CD14-positive monocyte (primary cell): ENCODE measurements around the gene PIP4K2A. TPM values are rescaled to one million over a fixed set of nuclear protein-coding genes. Genes with fewer than 3 reads are reported as not detected.

Source experiments
- DNase-seq, 3 donors: peaks; one replicate each; pipeline ENCODE4 v3.0.0-alpha.2; 2011 to 2022
- H2AFZ ChIP-seq: 2 replicates; pipeline ENCODE4 v1.6.0; 2012; ENCODE audit warnings: mild to moderate bottlenecking, low read depth, low read length, inconsistent platforms; ENCODE audit not compliant: insufficient read depth, poor library complexity, severe bottlenecking
- H3K27ac ChIP-seq, 2 donors: 1 replicate in 1 of 2; 2 replicates in 1 of 2; pipeline ENCODE4 v1.5.1; 2012 to 2013; ENCODE audit warnings: low read length in 2 of 2, control low read depth in 1 of 2, inconsistent platforms in 1 of 2, low read depth in 1 of 2, mild to moderate bottlenecking in 1 of 2
- H3K27me3 ChIP-seq, 2 donors: one replicate each; pipeline versions ENCODE4 v1.6.0 to v1.6.1; 2011 to 2013; ENCODE audit warnings: low read length in 2 of 2; ENCODE audit not compliant: control insufficient read depth in 2 of 2, insufficient read depth in 2 of 2
- H3K36me3 ChIP-seq, 2 donors: replicated peaks in 1 of 2; 1 replicate in 1 of 2; 2 replicates in 1 of 2; pipeline versions ENCODE4 v1.5.1 to v1.6.1; 2012 to 2013; ENCODE audit warnings: low read length in 2 of 2, control low read depth in 1 of 2, inconsistent platforms in 1 of 2, mild to moderate bottlenecking in 1 of 2; ENCODE audit not compliant: insufficient read depth in 2 of 2, control insufficient read depth in 1 of 2
- H3K4me1 ChIP-seq, 2 donors: 1 replicate in 1 of 2; 2 replicates in 1 of 2; pipeline versions ENCODE4 v1.5.1 to v1.6.1; 2012 to 2013; ENCODE audit warnings: low read length in 2 of 2, control low read depth in 1 of 2, inconsistent platforms in 1 of 2, mild to moderate bottlenecking in 1 of 2, moderate library complexity in 1 of 2; ENCODE audit not compliant: insufficient read depth in 2 of 2, control insufficient read depth in 1 of 2
- H3K4me2 ChIP-seq: replicated peaks from 2 replicates; pipeline ENCODE3; 2012; ENCODE audit warnings: low read length, moderate library complexity, mild to moderate bottlenecking; ENCODE audit not compliant: poor library complexity, severe bottlenecking; ENCODE audit errors: extremely low read depth
- H3K4me3 ChIP-seq, 3 experiments: fragments of 200-600 bp in 1 of 3; sonication (generic) in 1 of 3; replicated peaks in 1 of 3; 1 replicate in 2 of 3; 2 replicates in 1 of 3; pipeline ENCODE4 v1.5.1; 2011 to 2013; ENCODE audit warnings: low read length in 3 of 3, mild to moderate bottlenecking in 3 of 3, control low read depth in 2 of 3, low read depth in 2 of 3, inconsistent platforms in 1 of 3, moderate library complexity in 1 of 3
- H3K79me2 ChIP-seq: 2 replicates; pipeline ENCODE4 v1.6.0; 2012; ENCODE audit warnings: mild to moderate bottlenecking, control low read depth, inconsistent platforms, low read length, moderate library complexity; ENCODE audit not compliant: insufficient read depth
- H3K9ac ChIP-seq: 2 replicates; pipeline ENCODE4 v1.6.0; 2017; ENCODE audit warnings: low read length, mild to moderate bottlenecking; ENCODE audit not compliant: insufficient read depth, poor library complexity, severe bottlenecking
- H3K9me3 ChIP-seq, 2 donors: replicated peaks in 1 of 2; 1 replicate in 1 of 2; 2 replicates in 1 of 2; pipeline versions ENCODE4 v1.5.1 to v1.6.1; 2012 to 2013; ENCODE audit warnings: low read length in 2 of 2, control low read depth in 1 of 2; ENCODE audit not compliant: control insufficient read depth in 1 of 2, insufficient read depth in 1 of 2
- H4K20me1 ChIP-seq: 2 replicates; pipeline ENCODE4 v1.6.0; 2012; ENCODE audit warnings: mild to moderate bottlenecking, low read length, control low read depth, moderate library complexity; ENCODE audit not compliant: insufficient read depth
- H3K27ac Mint-ChIP-seq, 7 donors: one replicate each; pipeline ENCODE4 v1.8.0; 2020; ENCODE audit warnings: mild to moderate bottlenecking in 7 of 7, mixed read lengths in 7 of 7, moderate library complexity in 6 of 7, inconsistent platforms in 2 of 7
- H3K27me3 Mint-ChIP-seq, 3 donors: one replicate each; pipeline ENCODE4 v1.8.0; 2021 to 2022; ENCODE audit warnings: low read depth in 3 of 3, mild to moderate bottlenecking in 3 of 3, mixed read lengths in 3 of 3, moderate library complexity in 3 of 3, inconsistent platforms in 1 of 3
- H3K36me3 Mint-ChIP-seq, 2 donors: one replicate each; pipeline ENCODE4 v1.8.0; 2020; ENCODE audit warnings: mixed read lengths in 2 of 2, inconsistent platforms in 1 of 2, mild to moderate bottlenecking in 1 of 2
- H3K4me1 Mint-ChIP-seq: one replicate; pipeline ENCODE4 v1.8.0; 2020; ENCODE audit warnings: mild to moderate bottlenecking, mixed read lengths
- H3K4me3 Mint-ChIP-seq, 2 donors: one replicate each; pipeline ENCODE4 v1.8.0; 2020; ENCODE audit warnings: mild to moderate bottlenecking in 2 of 2, mixed read lengths in 2 of 2, moderate library complexity in 1 of 2
- H3K9me3 Mint-ChIP-seq, 7 donors: one replicate each; pipeline ENCODE4 v1.8.0; 2020 to 2022; ENCODE audit warnings: mixed read lengths in 7 of 7, mild to moderate bottlenecking in 6 of 7, moderate library complexity in 6 of 7, inconsistent platforms in 2 of 7
- WGBS: methylation state at CpG from one replicate; pipeline ENCODE4 v1.1.5; 2013; ENCODE audit warnings: missing lambda C conversion rate; ENCODE audit not compliant: insufficient coverage; 5-methylcytosine and 5-hydroxymethylcytosine counted together
- intact Hi-C, 2 donors: fragments of 100-400 bp; cut with micrococcal nuclease; formaldehyde crosslinking; loops; one replicate each; pipeline versions ENCODE4 v1.15.0 to v1.15.1; 2023
- polyA plus RNA-seq, 3 donors: library from polyadenylated mRNA; depleted of rRNA in 1 of 3; unstranded in 2 of 3; stranded (reverse) in 1 of 3; fragments of 300-500 nt in 2 of 3; fragments of >200 nt in 1 of 3; fragmentation: Illumina TruSeq in 2 of 3; gene quantifications; 1 replicate in 2 of 3; 2 replicates in 1 of 3; pipeline ENCODE4 v1.2.3, GENCODE V29; 2012 to 2021
- TF ChIP-seq, protein P1 (sequence below): fragments of 200-600 bp; IDR thresholded peaks from one replicate; pipeline ENCODE4 v1.8.0; 2022; ENCODE audit warnings: antibody characterized with exemption, mild to moderate bottlenecking

Gene PIP4K2A
- polyA plus RNA-seq, 3 donors: 9.7 to 33.7 (median 16.6) TPM

GRCh38 chr10:22501863-22502262 is 212.5 kb downstream of the PIP4K2A start:
- Histone ChIP-seq H3K4me2 (no peak overlapping the region), H3K27me3 (no peaks in the 10 kb centered on the region), H2AFZ (no peak overlapping the region), H3K9ac (no peak overlapping the region), H4K20me1 (no peaks in the 10 kb centered on the region), H3K79me2 (no peaks in the 10 kb centered on the region), H3K9me3 (no peaks in the 10 kb centered on the region), H3K27ac (no peak overlapping the region), H3K36me3 (no peaks in the 10 kb centered on the region), H3K4me1 (no peaks in the 10 kb centered on the region), H3K4me3 (no peak overlapping the region)
- H3K9me3 Mint-ChIP-seq: peaks cover 0 to 5% (median 0%) of the 10 kb centered on the region in 7 donors
- 100% methylated on average over 1 of the region's 2 CpGs for WGBS
- TF ChIP-seq, protein P1, sequence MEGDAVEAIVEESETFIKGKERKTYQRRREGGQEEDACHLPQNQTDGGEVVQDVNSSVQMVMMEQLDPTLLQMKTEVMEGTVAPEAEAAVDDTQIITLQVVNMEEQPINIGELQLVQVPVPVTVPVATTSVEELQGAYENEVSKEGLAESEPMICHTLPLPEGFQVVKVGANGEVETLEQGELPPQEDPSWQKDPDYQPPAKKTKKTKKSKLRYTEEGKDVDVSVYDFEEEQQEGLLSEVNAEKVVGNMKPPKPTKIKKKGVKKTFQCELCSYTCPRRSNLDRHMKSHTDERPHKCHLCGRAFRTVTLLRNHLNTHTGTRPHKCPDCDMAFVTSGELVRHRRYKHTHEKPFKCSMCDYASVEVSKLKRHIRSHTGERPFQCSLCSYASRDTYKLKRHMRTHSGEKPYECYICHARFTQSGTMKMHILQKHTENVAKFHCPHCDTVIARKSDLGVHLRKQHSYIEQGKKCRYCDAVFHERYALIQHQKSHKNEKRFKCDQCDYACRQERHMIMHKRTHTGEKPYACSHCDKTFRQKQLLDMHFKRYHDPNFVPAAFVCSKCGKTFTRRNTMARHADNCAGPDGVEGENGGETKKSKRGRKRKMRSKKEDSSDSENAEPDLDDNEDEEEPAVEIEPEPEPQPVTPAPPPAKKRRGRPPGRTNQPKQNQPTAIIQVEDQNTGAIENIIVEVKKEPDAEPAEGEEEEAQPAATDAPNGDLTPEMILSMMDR: no peak
- no peak overlapping the region for H3K4me3 Mint-ChIP-seq
- peaks cover 7% of the 10 kb centered on the region for H3K4me1 Mint-ChIP-seq
- H3K27me3 Mint-ChIP-seq: peaks cover 3 to 8% (median 5%) of the 10 kb centered on the region in 3 donors
- intact Hi-C loops: no loop called here
- DNase-seq: no peak
- H3K36me3 Mint-ChIP-seq: no peaks in the 10 kb centered on the region
- H3K27ac Mint-ChIP-seq: no peak overlapping the region

DNA sequence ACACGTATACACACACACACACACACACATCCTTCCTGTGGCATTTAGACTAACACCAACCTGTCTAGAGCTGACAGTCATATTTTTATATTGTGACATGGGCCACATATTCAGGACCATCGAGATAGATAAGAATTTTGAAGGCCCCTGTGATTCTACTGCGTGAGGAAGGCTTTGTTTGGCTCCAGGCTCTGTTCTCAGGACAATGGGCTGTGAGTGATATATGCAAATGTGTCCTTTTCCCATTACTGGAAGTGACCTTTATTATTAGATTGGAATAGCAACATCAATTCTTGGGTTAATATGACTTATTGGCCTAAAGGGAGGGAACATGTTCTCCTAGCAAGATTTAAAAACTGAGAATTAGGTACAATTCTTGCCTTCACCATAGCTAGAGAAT is 213.0 kb downstream of the PIP4K2A start:
- H3K9me3 ChIP-seq: no peaks in the 10 kb centered on the region
- H3K9ac ChIP-seq: no peak overlapping the region
- H3K4me1 Mint-ChIP-seq: peaks cover 4% of the 10 kb centered on the region
- no peaks in the 10 kb centered on the region for H3K79me2 ChIP-seq
- H3K27ac ChIP-seq: no peak overlapping the region
- TF ChIP-seq, protein P1: no peak
- no peaks in the 10 kb centered on the region for H3K36me3 ChIP-seq
- no peak for DNase-seq
- no peaks in the 10 kb centered on the region for H3K27me3 ChIP-seq
- no peaks in the 10 kb centered on the region for H4K20me1 ChIP-seq
- H2AFZ ChIP-seq: no peak overlapping the region
- no peaks in the 10 kb centered on the region for H3K36me3 Mint-ChIP-seq
- peaks cover 0 to 5% (median 0%) of the 10 kb centered on the region in 7 donors for H3K9me3 Mint-ChIP-seq
- peaks cover 3 to 11% (median 5%) of the 10 kb centered on the region in 3 donors for H3K27me3 Mint-ChIP-seq
- H3K4me2 ChIP-seq: no peak overlapping the region
- no peaks in the 10 kb centered on the region for H3K4me1 ChIP-seq
- no peak overlapping the region for H3K4me3 ChIP-seq
- 83% methylated on average over 1 of the region's 3 CpGs for WGBS
- H3K27ac Mint-ChIP-seq: no peak overlapping the region
- no peak overlapping the region for H3K4me3 Mint-ChIP-seq
- intact Hi-C loops: no loop called here
